OCI-LY1 (cell line): ENCODE results near the gene TTYH3.

ENCODE experiments used
- EZH2 ChIP-seq: fragments of 200-600 bp; sonication (generic), shearing (Covaris generic); IDR thresholded peaks from 2 replicates; pipeline ENCODE4 v1.8.0; 2017; ENCODE audit warnings: borderline replicate concordance, mixed run types, mild to moderate bottlenecking, antibody characterized with exemption, low read length, moderate library complexity, mixed read lengths
- TF ChIP-seq, protein P1 (sequence below): fragments of 200-600 bp; sonication (generic), shearing (Covaris generic); IDR thresholded peaks from 2 replicates; pipeline ENCODE4 v1.5.1; 2017; ENCODE audit warnings: mild to moderate bottlenecking, antibody characterized with exemption, low read length, moderate library complexity, mixed read lengths

DNA sequence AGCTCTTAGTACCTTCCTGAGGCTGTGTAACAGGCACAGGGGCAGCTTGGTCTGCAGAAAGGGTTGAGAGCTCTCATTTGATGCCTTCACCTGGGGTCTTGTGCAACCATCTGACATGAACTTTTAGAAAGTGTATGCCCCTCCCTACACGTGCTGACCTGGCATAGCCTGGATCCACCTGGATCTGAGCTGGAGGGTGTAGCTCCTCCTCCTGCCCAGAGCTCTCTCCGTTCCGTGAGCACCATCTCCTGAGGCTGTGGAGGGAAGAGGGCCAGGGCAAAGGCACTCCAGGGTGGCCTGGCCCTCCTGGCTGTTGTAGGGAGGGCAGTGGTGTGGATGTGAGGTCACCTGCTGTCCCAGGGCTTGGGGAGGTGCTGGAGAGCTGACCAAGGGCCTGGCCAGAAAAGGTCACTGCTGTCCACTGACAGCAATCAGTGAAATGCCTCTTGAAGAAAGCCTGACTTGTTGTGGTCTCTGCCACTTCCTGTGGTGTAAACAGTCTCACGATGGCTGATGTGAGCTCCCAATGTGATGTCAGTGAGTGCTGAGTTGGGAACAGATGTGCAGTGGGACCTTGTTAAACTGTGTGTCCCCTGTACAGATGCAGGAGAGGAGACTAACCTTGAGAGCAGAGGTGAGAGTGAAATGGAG, 79.2 kb downstream of the TTYH3 start:
- TF ChIP-seq, protein P1, sequence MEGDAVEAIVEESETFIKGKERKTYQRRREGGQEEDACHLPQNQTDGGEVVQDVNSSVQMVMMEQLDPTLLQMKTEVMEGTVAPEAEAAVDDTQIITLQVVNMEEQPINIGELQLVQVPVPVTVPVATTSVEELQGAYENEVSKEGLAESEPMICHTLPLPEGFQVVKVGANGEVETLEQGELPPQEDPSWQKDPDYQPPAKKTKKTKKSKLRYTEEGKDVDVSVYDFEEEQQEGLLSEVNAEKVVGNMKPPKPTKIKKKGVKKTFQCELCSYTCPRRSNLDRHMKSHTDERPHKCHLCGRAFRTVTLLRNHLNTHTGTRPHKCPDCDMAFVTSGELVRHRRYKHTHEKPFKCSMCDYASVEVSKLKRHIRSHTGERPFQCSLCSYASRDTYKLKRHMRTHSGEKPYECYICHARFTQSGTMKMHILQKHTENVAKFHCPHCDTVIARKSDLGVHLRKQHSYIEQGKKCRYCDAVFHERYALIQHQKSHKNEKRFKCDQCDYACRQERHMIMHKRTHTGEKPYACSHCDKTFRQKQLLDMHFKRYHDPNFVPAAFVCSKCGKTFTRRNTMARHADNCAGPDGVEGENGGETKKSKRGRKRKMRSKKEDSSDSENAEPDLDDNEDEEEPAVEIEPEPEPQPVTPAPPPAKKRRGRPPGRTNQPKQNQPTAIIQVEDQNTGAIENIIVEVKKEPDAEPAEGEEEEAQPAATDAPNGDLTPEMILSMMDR = no peak
- no peak for TF ChIP-seq EZH2
